IMR-90 (cell line): ENCODE measurements around the gene SIM2. TPM values are rescaled to one million over a fixed set of nuclear protein-coding genes. Genes with fewer than 3 reads are reported as not detected.
A peak's percentile ranks its signal among the peaks of the same experiment; 100 is the strongest.

ENCODE experiments used
- ATAC-seq: fragments of 200-7000 bp; cut with Tn5 transposase; 2 replicates; pipeline ENCODE4 v1.9.1; 2020; ENCODE audit warnings: low read depth, mild to moderate bottlenecking, moderate library complexity
- BruUV-seq: library from RNA; stranded (reverse); fragments of 400-500 nt; replicated peaks from 2 replicates; lab custom pipeline; 2021; lab: Mats Ljungman, UMichigan
- CTCF ChIA-PET: fragments of 300-600 bp; formaldehyde crosslinking; extraction: SDS; loops from one replicate; lab custom pipeline; 2021; ENCODE audit warnings: antibody characterized with exemption; lab: Yijun Ruan, JAX
- POLR2A ChIA-PET: fragments of 300-600 bp; sonication (Branson Sonifier 250); formaldehyde crosslinking; loops from one replicate; lab custom pipeline; 2022; ENCODE audit warnings: antibody characterized with exemption; ENCODE audit not compliant: unreplicated experiment; lab: Charles Lee
- DNase-seq: peaks from one replicate; pipeline ENCODE4 v3.0.0; 2013
- H2AFZ ChIP-seq: replicated peaks from 2 replicates; pipeline ENCODE3; 2013; ENCODE audit warnings: low read length, mild to moderate bottlenecking; ENCODE audit not compliant: poor library complexity
- H2AK5ac ChIP-seq: 2 replicates; pipeline ENCODE4 v1.6.1; 2013; ENCODE audit warnings: low read depth, low read length, inconsistent platforms
- H2AK9ac ChIP-seq: replicated peaks from 2 replicates; pipeline ENCODE3; 2013; ENCODE audit warnings: mild to moderate bottlenecking, low read depth, low read length, moderate library complexity; ENCODE audit not compliant: poor library complexity
- H2BK120ac ChIP-seq: 2 replicates; pipeline ENCODE4 v1.6.1; 2013; ENCODE audit warnings: low read depth, low read length, inconsistent platforms
- H2BK15ac ChIP-seq: 3 replicates; pipeline ENCODE4 v1.6.1; 2013; ENCODE audit warnings: low read depth, low read length, inconsistent platforms
- H2BK20ac ChIP-seq: 2 replicates; pipeline ENCODE4 v1.6.1; 2013; ENCODE audit warnings: low read depth, mild to moderate bottlenecking, inconsistent platforms, low read length, moderate library complexity
- H2BK5ac ChIP-seq: 2 replicates; pipeline ENCODE4 v1.6.1; 2013; ENCODE audit warnings: mild to moderate bottlenecking, low read depth, low read length, inconsistent platforms; ENCODE audit not compliant: poor library complexity, severe bottlenecking
- H3K14ac ChIP-seq: replicated peaks from 2 replicates; pipeline ENCODE4 v1.6.1; 2013; ENCODE audit warnings: low read depth, low read length, inconsistent platforms
- H3K18ac ChIP-seq: 2 replicates; pipeline ENCODE4 v1.6.1; 2013; ENCODE audit warnings: low read depth, low read length, control low read depth
- H3K23ac ChIP-seq: 2 replicates; pipeline ENCODE4 v1.6.1; 2013; ENCODE audit warnings: low read depth, low read length, inconsistent platforms
- H3K27ac ChIP-seq: 2 replicates; pipeline ENCODE4 v1.5.1; 2013; ENCODE audit warnings: mild to moderate bottlenecking, control low read depth, low read length; ENCODE audit not compliant: insufficient read depth
- H3K27me3 ChIP-seq: 2 replicates; pipeline ENCODE4 v1.6.1; 2013; ENCODE audit warnings: low read length; ENCODE audit not compliant: control insufficient read depth, insufficient read depth
- H3K36me3 ChIP-seq: 2 replicates; pipeline ENCODE4 v1.6.1; 2013; ENCODE audit warnings: low read length, mixed read lengths; ENCODE audit not compliant: control insufficient read depth, insufficient read depth
- H3K4ac ChIP-seq: 2 replicates; pipeline ENCODE4 v1.6.1; 2013; ENCODE audit warnings: low read depth, low read length, inconsistent platforms
- H3K4me1 ChIP-seq: 2 replicates; pipeline ENCODE4 v1.6.1; 2013; ENCODE audit warnings: low read length, mixed read lengths; ENCODE audit not compliant: control insufficient read depth, insufficient read depth
- H3K4me2 ChIP-seq: 2 replicates; pipeline ENCODE4 v1.6.1; 2013; ENCODE audit warnings: low read depth, mild to moderate bottlenecking, control low read depth, low read length, moderate library complexity
- H3K4me3 ChIP-seq: 2 replicates; pipeline ENCODE4 v1.5.1; 2013; ENCODE audit warnings: low read depth, mild to moderate bottlenecking, control low read depth, low read length, moderate library complexity; ENCODE audit not compliant: insufficient read depth
- H3K56ac ChIP-seq: 2 replicates; pipeline ENCODE4 v1.6.1; 2013; ENCODE audit warnings: low read length, inconsistent platforms; ENCODE audit not compliant: insufficient read depth; ENCODE audit errors: extremely low read depth
- H3K79me1 ChIP-seq, 2 experiments: 2 replicates each; pipeline ENCODE4 v1.6.1; 2013; ENCODE audit warnings: low read length in 2 of 2, inconsistent platforms in 1 of 2, low read depth in 1 of 2
- H3K9ac ChIP-seq: 2 replicates; pipeline ENCODE4 v1.6.1; 2013; ENCODE audit warnings: low read depth, low read length, control low read depth
- H3K9me1 ChIP-seq: 2 replicates; pipeline ENCODE4 v1.6.1; 2013; ENCODE audit warnings: low read length, inconsistent platforms; ENCODE audit not compliant: insufficient read depth
- H3K9me3 ChIP-seq: 2 replicates; pipeline ENCODE4 v1.6.1; 2013; ENCODE audit warnings: low read length; ENCODE audit not compliant: control insufficient read depth, insufficient read depth
- H4K20me1 ChIP-seq: 2 replicates; pipeline ENCODE4 v1.6.1; 2013; ENCODE audit warnings: low read length, inconsistent platforms; ENCODE audit not compliant: insufficient read depth
- H4K5ac ChIP-seq: 2 replicates; pipeline ENCODE4 v1.6.1; 2013; ENCODE audit warnings: mild to moderate bottlenecking, low read depth, low read length, control low read depth
- H4K8ac ChIP-seq, 2 experiments: 2 replicates each; pipeline ENCODE4 v1.6.1; 2013; ENCODE audit warnings: low read depth in 2 of 2, low read length in 2 of 2, control low read depth in 1 of 2, inconsistent platforms in 1 of 2
- H4K91ac ChIP-seq: 2 replicates; pipeline ENCODE4 v1.6.1; 2013; ENCODE audit warnings: low read depth, low read length, inconsistent platforms; ENCODE audit not compliant: insufficient read depth
- FOS ChIP-seq: fragments of 150-350 bp; IDR thresholded peaks from 2 replicates; pipeline ENCODE4 v1.6.1; 2016; ENCODE audit warnings: low read depth, low read length
- MAFK ChIP-seq: IDR thresholded peaks from 2 replicates; pipeline ENCODE4 v1.6.1; 2012; ENCODE audit warnings: low read depth, low read length, improper control_type of control experiment
- WGBS, 2 experiments: methylation state at CpG; one replicate each; pipeline versions ENCODE4 v1.1.5 to v1.1.7; 2013; ENCODE audit warnings: missing lambda C conversion rate in 2 of 2; ENCODE audit not compliant: insufficient read length in 1 of 2; ENCODE audit errors: extremely low coverage in 2 of 2; 5-methylcytosine and 5-hydroxymethylcytosine counted together
- dilution Hi-C: fragments of 300-500 bp; cut with HindIII; formaldehyde crosslinking; loops from one replicate; pipeline ENCODE4 v1.14.3; 2018; ENCODE audit warnings: low sequenced_read_pairs; ENCODE audit not compliant: unreplicated experiment
- in situ Hi-C: fragments of 300-500 bp; cut with MboI; formaldehyde crosslinking; loops from 3 replicates; pipeline ENCODE4 v1.14.3; 2019; ENCODE audit warnings: low sequenced_read_pairs, inconsistent platforms, mixed read lengths
- intact Hi-C: fragments of 100-400 bp; cut with micrococcal nuclease; formaldehyde crosslinking; loops from 2 replicates; pipeline ENCODE4 v1.10.0; 2022
- polyA plus RNA-seq, 3 experiments: library from polyadenylated mRNA; depleted of rRNA; stranded (reverse); fragments of >200 nt; gene quantifications; 2 replicates each; pipeline ENCODE4 v1.2.3, GENCODE V29; 2012; ENCODE audit warnings: low replicate concordance in 1 of 3
- total RNA-seq: library from RNA; depleted of rRNA; stranded (reverse); fragments of >200 nt; gene quantifications from 2 replicates; pipeline ENCODE4 v1.2.3, GENCODE V29; 2012

The SIM2 gene
- total and polyA plus RNA-seq, 2 of the 4 experiments (the other 2 are of a cell fraction) = 2.2 to 7.5 TPM

GRCh38 chr21:36791695-36792470 is 93.0 kb downstream of the SIM2 start:
- Histone ChIP-seq H4K91ac (no peak overlapping the region), H3K4me1 (peaks cover 1% of the 10 kb centered on the region; the same call in 1 of the 2 replicates), H3K4me2 (no peak overlapping the region), H3K56ac (no peak overlapping the region), H3K23ac (no peak overlapping the region), H2BK120ac (no peak overlapping the region), H4K20me1 (no peaks in the 10 kb centered on the region), H3K18ac (no peak overlapping the region), H3K36me3 (no peaks in the 10 kb centered on the region), H3K79me1 (no peaks in the 10 kb centered on the region; a peak in 1 of 4 replicates), H3K4ac (no peak overlapping the region), H2BK20ac (no peak overlapping the region), H2AFZ (no peak overlapping the region), H3K9me1 (peaks cover 3% of the 10 kb centered on the region; the same call in 1 of the 2 replicates), H3K4me3 (no peak overlapping the region), H3K9ac (no peak overlapping the region), H3K9me3 (peaks cover 2% of the 10 kb centered on the region; the same call in 1 of the 2 replicates), H3K14ac (no peak overlapping the region), H2BK15ac (no peak overlapping the region), H2AK5ac (peak overlapping the region; percentile 9; the same call in 1 of the 2 replicates), H4K5ac (no peak overlapping the region), H2BK5ac (no peak overlapping the region), H3K27ac (no peak overlapping the region), H3K27me3 (no peaks in the 10 kb centered on the region), H4K8ac (no peak overlapping the region), H2AK9ac (peak overlapping the region; percentile 75)
- ATAC-seq (no peak), DNase-seq (no peak)
- 100% methylated on average over 2 of the region's 21 CpGs; no CpG with 5 or more reads in 1 of the 2 experiments for WGBS, 2 experiments
- dilution Hi-C loops (no loop called here), in situ Hi-C loops (no loop called here), intact Hi-C loops (no loop called here)
- no TSS peak for BruUV-seq
- ChIA-PET CTCF (no interaction called here), POLR2A (no interaction called here)
- TF ChIP-seq FOS = no peak
- no peak for TF ChIP-seq MAFK
